ENCODE results near the gene ALOX15. TPM values are rescaled to one million over a fixed set of nuclear protein-coding genes. Genes with fewer than 3 reads are reported as not detected.
"Not testable (repeated sequence)": the region's sequence is repeated elsewhere in the genome, so short reads cannot be mapped to it uniquely, and the experiment has no call there.

Gene ALOX15
- total RNA-seq, 4 donors from 2014 or later, result 0.30 TPM; not detected in 3

GRCh38 chr17:4638766-4639165, 2.7 kb downstream of the ALOX15 start:
- DNase-seq; H3K36me3 ChIP-seq; intact Hi-C loops (cut with DNase I); H3K9me3 ChIP-seq; H3K27ac ChIP-seq: not testable (repeated sequence)
- H3K4me3 ChIP-seq, result peak overlapping the region in 3 of 4 donors; percentile 18 to 43 (median 25)
- WGBS, 2 donors, result 18 to 35% methylated on average over 7 to 8 of the region's 8 CpGs
- H3K27me3 ChIP-seq, result peaks cover 8 to 89% (median 17%) of the 10 kb centered on the region in 4 donors
- H3K4me1 ChIP-seq, result peaks cover 0 to 43% (median 12%) of the 10 kb centered on the region in 3 donors

GRCh38 chr17:4636474-4637100, 4.9 kb downstream of the ALOX15 start:
- WGBS, 2 donors, result 42 to 57% methylated on average over 10 to 12 of the region's 12 CpGs
- intact Hi-C loops (cut with DNase I), result no loop called here
- H3K27ac ChIP-seq, result no peak overlapping the region
- H3K4me1 ChIP-seq, result peaks cover 0 to 30% (median 9%) of the 10 kb centered on the region in 3 donors
- no peaks in the 10 kb centered on the region for H3K36me3 ChIP-seq
- no peaks in the 10 kb centered on the region for H3K9me3 ChIP-seq
- no peak overlapping the region for H3K4me3 ChIP-seq
- peaks cover 5 to 85% (median 7%) of the 10 kb centered on the region in 4 donors for H3K27me3 ChIP-seq
- no peak for DNase-seq
- TF ChIP-seq POLR2A (IDR thresholded peaks at IDR 0.05) (no peak), CTCF (IDR thresholded peaks at IDR 0.05) (no peak)

GRCh38 chr17:4635823-4636375, 5.6 kb downstream of the ALOX15 start:
- peaks cover 0 to 23% (median 3%) of the 10 kb centered on the region in 3 donors for H3K4me1 ChIP-seq
- H3K4me3 ChIP-seq, result no peak overlapping the region
- no peak for DNase-seq
- TF ChIP-seq CTCF (IDR thresholded peaks at IDR 0.05) (no peak), POLR2A (IDR thresholded peaks at IDR 0.05) (no peak)
- no peak overlapping the region for H3K27ac ChIP-seq
- no peaks in the 10 kb centered on the region for H3K36me3 ChIP-seq
- intact Hi-C loops (cut with DNase I), result no loop called here
- H3K27me3 ChIP-seq, result peaks cover 0 to 82% (median 6%) of the 10 kb centered on the region in 4 donors
- H3K9me3 ChIP-seq, result no peaks in the 10 kb centered on the region
- 11 to 13% methylated on average over 10 of the region's 10 CpGs for WGBS, 2 donors

- peaks cover 0 to 17% (median 3%) of the 10 kb centered on the region in 3 donors for H3K4me1 ChIP-seq
- no peak for DNase-seq
- no peaks in the 10 kb centered on the region for H3K9me3 ChIP-seq
- H3K27ac ChIP-seq, result no peak overlapping the region
- intact Hi-C loops (cut with DNase I), result no loop called here
- TF ChIP-seq POLR2A (IDR thresholded peaks at IDR 0.05), result no peak
- no peak for TF ChIP-seq CTCF (IDR thresholded peaks at IDR 0.05)
- no peak overlapping the region for H3K4me3 ChIP-seq
- H3K36me3 ChIP-seq, result no peaks in the 10 kb centered on the region
- H3K27me3 ChIP-seq, result peaks cover 0 to 74% (median 6%) of the 10 kb centered on the region in 4 donors
- WGBS, 2 donors, result 46 to 52% methylated on average over 4 of the region's 4 CpGs
Observed at GRCh38 chr17:4634976-4635375, 6.5 kb downstream of the ALOX15 start.

- Histone ChIP-seq H3K27ac (no peak overlapping the region), H3K4me1 (peaks cover 0 to 8% (median 0%) of the 10 kb centered on the region in 3 donors), H3K9me3 (no peaks in the 10 kb centered on the region), H3K27me3 (peaks cover 0 to 65% (median 5%) of the 10 kb centered on the region in 4 donors), H3K36me3 (no peaks in the 10 kb centered on the region), H3K4me3 (no peak overlapping the region)
- TF ChIP-seq CTCF (IDR thresholded peaks at IDR 0.05) (no peak), POLR2A (IDR thresholded peaks at IDR 0.05) (no peak)
- DNase-seq, result no peak
- intact Hi-C loops (cut with DNase I), result no loop called here
- WGBS, 2 donors, result 85 to 88% methylated on average over 2 of the region's 2 CpGs
Observed at GRCh38 chr17:4633643-4634042, 7.8 kb downstream of the ALOX15 start.

Data from esophagus squamous epithelium (tissue), 5 donors.